ENCODE measurements around the gene DUSP15.

The DUSP15 gene

DNA sequence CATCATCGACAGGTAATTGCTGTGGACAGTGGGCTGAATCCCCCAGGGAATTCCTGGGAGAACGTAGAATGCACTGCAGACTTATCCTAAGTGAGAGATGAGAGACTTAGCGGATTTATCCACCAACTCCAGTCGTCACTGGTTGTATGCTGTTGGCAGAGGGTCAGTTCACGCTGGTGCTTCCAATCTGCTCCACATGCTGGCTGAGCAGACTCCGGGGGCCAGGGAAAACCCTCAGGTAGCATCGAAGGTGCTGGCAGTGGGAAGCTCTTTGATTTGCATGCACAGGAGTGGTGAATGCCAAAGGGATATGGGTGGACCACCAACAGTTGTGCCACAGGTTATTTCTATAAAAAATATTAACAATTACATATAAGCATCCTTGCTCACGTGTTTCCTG lies 20.3 kb upstream of the DUSP15 start:
- DNase-seq, result no peak

DNA sequence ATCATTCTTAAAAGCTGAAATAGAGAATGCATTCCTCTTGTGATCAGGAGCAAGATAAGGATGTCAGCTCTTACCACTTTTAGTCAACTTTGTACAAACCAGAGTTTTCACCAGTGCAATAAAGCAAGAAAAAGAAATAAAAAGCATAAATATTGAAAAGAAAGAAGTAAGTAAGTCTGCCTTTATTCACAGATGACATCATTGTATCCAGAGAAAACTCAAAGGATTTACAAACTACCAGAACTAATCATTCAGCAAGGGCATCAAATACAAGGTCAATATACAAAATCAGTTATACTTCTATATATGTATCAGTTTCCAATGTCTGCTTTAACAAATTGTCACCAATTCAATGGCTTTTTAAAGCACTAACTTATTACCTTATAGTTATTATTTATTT lies 13.5 kb upstream of the DUSP15 start:
- DNase-seq, result no peak

DNA sequence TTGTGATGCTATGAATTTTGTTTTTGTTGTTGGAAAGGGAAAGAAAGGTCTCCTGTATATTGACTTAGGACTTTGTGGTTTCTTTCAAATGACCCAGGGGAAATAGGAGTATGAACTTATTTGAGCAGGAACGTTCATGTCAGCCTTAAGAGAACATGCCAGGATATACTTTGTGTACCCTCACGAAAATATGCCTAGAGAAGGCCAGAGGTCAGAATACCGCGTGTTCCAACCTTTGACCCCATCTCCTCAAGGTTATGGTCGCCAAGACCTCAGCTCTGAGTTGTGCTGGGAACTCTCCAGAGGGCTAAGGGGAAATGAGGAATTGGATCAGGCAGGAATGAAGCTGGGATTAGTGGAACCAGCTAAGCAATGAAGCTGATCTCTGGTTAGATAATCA lies 11.6 kb upstream of the DUSP15 start:
- DNase-seq, result no peak

- peak; percentile 93 for DNase-seq
Measured at GRCh38 chr20:31879143-31879987, 9.0 kb upstream of the DUSP15 start.

DNA sequence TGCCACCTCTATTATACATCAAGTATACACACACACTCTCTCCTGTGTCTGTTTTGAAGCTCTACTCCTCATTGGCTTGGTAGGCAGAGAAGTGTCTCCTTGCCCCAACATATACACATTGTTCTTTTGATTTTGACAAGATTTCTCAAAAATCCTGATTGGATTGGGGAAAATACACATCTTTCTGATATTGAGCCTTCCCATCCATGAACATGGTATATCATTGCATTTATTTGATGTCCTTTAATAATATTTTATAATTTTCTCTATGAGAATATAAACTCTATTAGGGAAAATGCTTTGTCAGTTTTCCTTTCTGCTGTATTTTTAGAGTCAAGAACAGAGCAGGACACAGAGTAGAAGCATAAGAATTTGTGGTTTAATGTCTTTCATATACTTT lies 7.4 kb upstream of the DUSP15 start:
- DNase-seq, result no peak

- DNase-seq, result no peak
Measured at GRCh38 chr20:31875671-31876070, 5.3 kb upstream of the DUSP15 start.

- peak; percentile 39 for DNase-seq
Measured at GRCh38 chr20:31872406-31872805, 2.1 kb upstream of the DUSP15 start.

- no peak for DNase-seq
Measured at GRCh38 chr20:31871618-31871954, 1.3 kb upstream of the DUSP15 start.

DNA sequence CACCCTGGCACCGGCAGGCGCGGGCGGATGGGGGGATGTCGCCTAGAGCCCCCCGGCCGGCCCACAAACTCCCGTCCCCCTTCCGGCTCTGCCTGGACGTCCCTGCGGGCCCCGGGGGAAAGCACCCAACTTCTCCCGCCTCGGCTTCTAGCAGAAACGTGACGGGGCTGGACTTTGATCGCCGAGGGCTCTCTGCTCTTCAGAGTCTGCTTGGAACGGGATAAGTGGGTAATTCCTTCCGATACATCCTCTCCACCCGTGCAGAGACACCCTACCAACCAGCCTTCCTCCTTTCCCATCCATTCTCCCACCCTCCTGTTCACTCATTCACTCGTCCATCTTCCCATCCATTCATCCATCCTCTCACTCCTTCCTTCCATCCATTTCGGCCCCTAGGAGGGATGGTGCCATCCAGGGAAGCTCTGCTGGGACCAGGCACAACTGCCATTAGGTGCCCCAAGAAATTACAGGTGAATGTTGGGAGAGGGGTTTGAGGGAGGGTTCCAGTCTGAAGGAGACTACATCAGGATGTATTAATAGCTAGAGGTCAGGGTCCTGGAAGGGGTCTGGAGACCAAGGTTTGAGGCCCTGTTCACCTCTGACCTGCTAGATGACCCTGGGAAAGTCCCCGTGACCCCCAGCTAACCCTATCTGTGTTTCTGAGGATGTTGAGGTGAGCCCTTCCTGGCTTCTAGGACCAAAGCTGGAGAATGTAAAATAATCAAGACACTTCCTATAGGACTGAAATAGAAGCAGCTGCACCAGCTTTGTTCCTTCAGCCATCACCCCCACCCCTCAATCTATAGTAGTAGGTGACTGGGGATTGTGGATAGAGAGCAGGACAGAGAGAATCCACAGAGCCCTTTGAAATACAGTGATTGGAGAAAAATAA lies 645 bp upstream of the DUSP15 start:
- no peak for DNase-seq

- DNase-seq, result no peak
Measured at GRCh38 chr20:31869673-31869941, 720 bp downstream of the DUSP15 start.

DNA sequence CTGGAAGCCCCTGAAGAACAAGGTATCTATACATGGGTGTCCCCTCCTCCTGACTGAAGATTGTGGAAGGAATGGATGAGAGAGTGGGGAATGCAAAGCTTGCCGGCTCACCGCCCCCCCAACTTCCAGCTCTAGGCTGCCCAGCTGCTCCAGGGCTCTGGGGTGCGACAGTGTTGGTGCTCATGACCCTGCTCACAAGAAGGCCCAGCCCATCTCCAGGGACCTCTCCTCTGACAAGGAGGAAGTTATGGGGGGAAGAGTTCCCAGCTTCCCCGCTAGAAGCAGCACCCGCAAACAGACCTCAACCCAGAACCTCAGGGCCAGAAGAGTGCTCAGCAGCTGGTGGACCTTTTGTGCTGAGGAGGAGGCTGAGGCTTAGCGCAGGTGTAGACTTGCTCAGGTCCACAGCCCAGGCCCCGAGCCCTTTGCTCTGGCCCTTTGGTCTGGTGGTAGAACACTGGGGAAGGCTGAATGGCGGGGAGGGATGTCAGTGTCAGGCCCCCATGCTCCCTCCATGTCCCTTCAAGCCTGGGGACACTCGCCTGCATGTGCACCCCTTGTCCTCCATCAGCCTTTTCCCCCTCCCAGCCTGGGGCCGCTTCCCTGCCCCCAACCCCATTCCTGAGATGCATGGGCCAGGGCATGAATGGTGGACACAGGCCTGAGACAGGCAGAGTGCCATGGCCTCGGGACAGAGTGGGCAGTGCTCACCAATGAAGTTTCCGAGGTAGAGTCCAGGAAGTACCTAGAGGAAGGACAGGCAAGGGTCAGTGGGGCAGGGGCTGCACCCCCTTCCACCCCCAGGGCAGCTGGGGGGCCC lies 1.3 kb downstream of the DUSP15 start:
- no peak for DNase-seq

- no peak for DNase-seq
Measured at GRCh38 chr20:31866221-31866620, 4.1 kb downstream of the DUSP15 start.

GRCh38 chr20:31864521-31865400 lies 5.6 kb downstream of the DUSP15 start:
- no peak for DNase-seq

- DNase-seq, result no peak
Measured at GRCh38 chr20:31863296-31864085, 6.8 kb downstream of the DUSP15 start.

DNA sequence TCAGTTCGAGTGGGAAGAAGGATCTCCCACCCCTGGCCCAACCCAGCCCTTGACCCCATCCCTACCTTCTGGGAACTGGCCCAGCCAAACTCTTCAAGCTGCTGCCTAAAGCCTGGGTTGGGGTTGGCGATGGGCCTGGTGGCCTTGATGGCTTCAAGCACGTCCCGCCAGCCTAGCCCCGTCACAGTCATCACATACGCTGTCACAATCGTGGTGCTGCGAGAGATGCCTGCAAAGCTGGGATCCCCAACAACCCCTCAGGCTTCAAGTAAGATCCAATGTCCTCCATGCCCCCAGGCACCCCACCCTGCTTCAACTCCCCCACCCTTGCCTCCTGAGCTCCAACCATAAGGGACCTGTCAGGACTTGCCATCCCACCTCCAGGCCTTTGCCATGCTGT lies 7.8 kb downstream of the DUSP15 start:
- no peak for DNase-seq

DNA sequence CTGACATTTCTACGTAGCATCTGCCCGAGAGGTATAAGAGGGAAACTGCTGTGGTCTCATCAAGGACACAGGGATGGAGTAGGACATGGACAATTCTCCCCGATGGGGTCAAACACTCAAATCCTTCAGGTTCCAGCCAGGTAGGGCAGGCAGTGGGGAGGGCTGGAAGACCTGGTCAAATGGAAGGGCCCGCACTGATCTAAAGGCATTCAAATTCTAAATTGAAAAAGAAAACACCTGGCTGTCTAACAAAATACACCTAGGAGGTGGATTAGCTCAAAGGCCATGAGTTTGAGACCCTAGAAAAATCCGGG lies 8.2 kb downstream of the DUSP15 start:
- DNase-seq, result no peak

- peak; percentile 80 for DNase-seq
Measured at GRCh38 chr20:31861385-31862156, 8.8 kb downstream of the DUSP15 start.

- DNase-seq, result peak; percentile 21
Measured at GRCh38 chr20:31861135-31861384, 9.3 kb downstream of the DUSP15 start.

DNA sequence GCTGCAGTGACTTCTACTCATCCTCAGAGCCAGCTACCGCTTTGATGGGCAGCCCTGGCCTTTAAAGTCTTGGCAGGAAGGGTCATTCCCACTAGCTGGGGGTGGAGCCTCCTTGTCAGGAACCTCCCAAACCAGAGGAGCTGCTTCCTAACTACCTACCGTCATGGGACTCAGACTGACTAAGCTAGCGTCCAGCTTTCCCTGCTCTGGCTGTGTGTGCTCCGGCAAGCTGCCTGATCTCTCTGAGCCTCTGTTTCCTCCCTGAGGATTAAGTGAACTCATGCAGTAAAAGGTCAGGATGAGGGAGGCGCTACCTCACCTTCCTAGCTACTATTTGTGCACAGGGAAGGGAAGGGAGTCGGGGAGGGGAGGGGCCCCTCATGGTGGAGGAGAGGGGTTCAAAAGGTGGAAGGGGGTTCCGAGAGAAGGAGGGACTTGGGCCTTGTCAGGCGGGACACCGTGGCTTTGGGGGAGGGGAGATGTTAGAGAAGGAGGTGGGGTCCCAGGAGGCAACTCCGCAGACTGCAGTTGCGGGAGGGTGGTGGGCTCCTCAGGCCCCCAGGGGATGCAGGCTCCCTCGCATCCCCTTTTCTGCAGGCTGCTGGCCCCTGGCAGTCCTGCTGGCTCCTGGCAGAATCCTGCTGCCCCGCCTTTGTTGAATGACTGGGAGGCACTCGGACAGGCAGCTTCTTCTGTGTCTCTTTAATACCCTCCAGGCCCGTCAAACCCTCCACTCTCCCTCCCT lies 9.8 kb downstream of the DUSP15 start:
- no peak for DNase-seq

- no peak for DNase-seq
Measured at GRCh38 chr20:31859998-31860380, 10.3 kb downstream of the DUSP15 start.
